Endodermal cell (in vitro differentiated cells): ENCODE measurements around the gene MACROD2. TPM values are rescaled to one million over a fixed set of nuclear protein-coding genes. Genes with fewer than 3 reads are reported as not detected.
"Not testable (repeated sequence)": the region's sequence is repeated elsewhere in the genome, so short reads cannot be mapped to it uniquely, and the experiment has no call there.

Experiments
- DNase-seq: peaks from one replicate; pipeline ENCODE4 v3.0.0-alpha.2; 2017
- H3K27ac ChIP-seq: 2 replicates; pipeline ENCODE4 v1.5.1; 2013; ENCODE audit warnings: mild to moderate bottlenecking, low read depth, low read length, moderate library complexity
- H3K27me3 ChIP-seq: 2 replicates; pipeline ENCODE4 v1.6.1; 2013; ENCODE audit warnings: mild to moderate bottlenecking, low read length, moderate library complexity; ENCODE audit not compliant: insufficient read depth, control insufficient read depth, poor library complexity, severe bottlenecking
- H3K36me3 ChIP-seq: 2 replicates; pipeline ENCODE4 v1.7.0; 2013; ENCODE audit warnings: mild to moderate bottlenecking, low read length, moderate library complexity; ENCODE audit not compliant: control insufficient read depth, insufficient read depth
- H3K4me1 ChIP-seq: one replicate; pipeline ENCODE4 v1.7.0; 2013; ENCODE audit warnings: low read length; ENCODE audit not compliant: control insufficient read depth, insufficient read depth
- H3K4me3 ChIP-seq: 2 replicates; pipeline ENCODE4 v1.5.1; 2013; ENCODE audit warnings: mild to moderate bottlenecking, low read length, moderate library complexity
- H3K9ac ChIP-seq: 2 replicates; pipeline ENCODE4 v1.6.1; 2013; ENCODE audit warnings: mild to moderate bottlenecking, low read length, moderate library complexity; ENCODE audit not compliant: poor library complexity, severe bottlenecking; ENCODE audit errors: extremely low read depth
- H3K9me3 ChIP-seq: 2 replicates; pipeline ENCODE4 v1.6.1; 2013; ENCODE audit warnings: mild to moderate bottlenecking, low read length, moderate library complexity; ENCODE audit not compliant: control insufficient read depth
- H3K27ac Mint-ChIP-seq: 2 replicates; pipeline ENCODE4 v1.8.0; 2020; ENCODE audit warnings: mixed read lengths
- H3K27me3 Mint-ChIP-seq: 2 replicates; pipeline ENCODE4 v1.8.0; 2021; ENCODE audit warnings: mild to moderate bottlenecking, mixed read lengths; ENCODE audit not compliant: insufficient read depth
- H3K36me3 Mint-ChIP-seq: 2 replicates; pipeline ENCODE4 v1.8.0; 2020; ENCODE audit warnings: low read depth, mixed read lengths
- H3K4me1 Mint-ChIP-seq: 2 replicates; pipeline ENCODE4 v1.8.0; 2020; ENCODE audit warnings: mixed read lengths
- H3K4me3 Mint-ChIP-seq: 2 replicates; pipeline ENCODE4 v1.8.0; 2020; ENCODE audit warnings: mild to moderate bottlenecking, moderate library complexity, mixed read lengths
- H3K9me3 Mint-ChIP-seq: 2 replicates; pipeline ENCODE4 v1.8.0; 2020; ENCODE audit warnings: mild to moderate bottlenecking, mixed read lengths
- WGBS, 2 experiments: methylation state at CpG; one replicate each; pipeline versions ENCODE4 v1.1.5 to v1.1.7; 2013; ENCODE audit warnings: missing lambda C conversion rate in 2 of 2, mixed read lengths in 1 of 2; ENCODE audit not compliant: insufficient coverage in 1 of 2, insufficient read length in 1 of 2; 5-methylcytosine and 5-hydroxymethylcytosine counted together
- total RNA-seq, 2 donors: library from RNA; stranded (reverse); fragmentation: NEBNext Ultra II Directional in 1 of 2; extraction: Animal tissue kit (Norgen Biotek cat#: 25700) in 1 of 2; gene quantifications; 2 replicates in 1 of 2; 3 replicates in 1 of 2; pipeline ENCODE4 v1.2.1, GENCODE V29; 2021
- TF ChIP-seq, protein P1 (sequence below): fragments of 200-600 bp; sonication (generic); conservative IDR thresholded peaks from 2 replicates; pipeline ENCODE4 v1.5.0; 2021; ENCODE audit warnings: antibody characterized with exemption, mild to moderate bottlenecking

MACROD2 gene
- total RNA-seq, 2 donors from 2014 or later = 2.3 to 4.8 TPM

DNA sequence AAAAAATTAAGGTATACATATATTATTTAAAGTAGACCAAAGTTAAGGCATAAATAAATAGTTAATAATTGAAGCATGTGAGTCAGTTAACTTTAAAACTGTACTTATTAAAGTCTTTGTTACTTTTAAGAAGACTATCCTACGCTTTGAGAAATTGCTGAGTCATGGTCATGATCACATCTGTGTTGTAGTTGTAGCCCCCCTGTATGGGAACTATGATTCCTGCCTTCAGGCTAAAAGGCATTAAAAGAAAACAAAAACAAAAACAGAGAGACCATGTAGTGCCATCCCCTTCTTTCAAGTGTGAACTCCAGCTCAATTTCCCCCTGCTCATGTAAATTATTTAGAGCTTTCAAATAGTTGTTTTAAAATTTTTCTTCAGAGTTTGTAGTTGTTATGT, 218.7 kb downstream of the MACROD2 start:
- Mint-ChIP-seq H3K9me3 (peaks cover 16% of the 10 kb centered on the region), H3K4me3 (no peak overlapping the region), H3K27me3 (peaks cover 3% of the 10 kb centered on the region), H3K36me3 (peaks cover 6% of the 10 kb centered on the region), H3K4me1 (peaks cover 25% of the 10 kb centered on the region), H3K27ac (no peak overlapping the region)
- TF ChIP-seq, protein P1, sequence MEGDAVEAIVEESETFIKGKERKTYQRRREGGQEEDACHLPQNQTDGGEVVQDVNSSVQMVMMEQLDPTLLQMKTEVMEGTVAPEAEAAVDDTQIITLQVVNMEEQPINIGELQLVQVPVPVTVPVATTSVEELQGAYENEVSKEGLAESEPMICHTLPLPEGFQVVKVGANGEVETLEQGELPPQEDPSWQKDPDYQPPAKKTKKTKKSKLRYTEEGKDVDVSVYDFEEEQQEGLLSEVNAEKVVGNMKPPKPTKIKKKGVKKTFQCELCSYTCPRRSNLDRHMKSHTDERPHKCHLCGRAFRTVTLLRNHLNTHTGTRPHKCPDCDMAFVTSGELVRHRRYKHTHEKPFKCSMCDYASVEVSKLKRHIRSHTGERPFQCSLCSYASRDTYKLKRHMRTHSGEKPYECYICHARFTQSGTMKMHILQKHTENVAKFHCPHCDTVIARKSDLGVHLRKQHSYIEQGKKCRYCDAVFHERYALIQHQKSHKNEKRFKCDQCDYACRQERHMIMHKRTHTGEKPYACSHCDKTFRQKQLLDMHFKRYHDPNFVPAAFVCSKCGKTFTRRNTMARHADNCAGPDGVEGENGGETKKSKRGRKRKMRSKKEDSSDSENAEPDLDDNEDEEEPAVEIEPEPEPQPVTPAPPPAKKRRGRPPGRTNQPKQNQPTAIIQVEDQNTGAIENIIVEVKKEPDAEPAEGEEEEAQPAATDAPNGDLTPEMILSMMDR = no peak
- DNase-seq = no peak
- H3K27me3 ChIP-seq = no peaks in the 10 kb centered on the region
- WGBS, 2 experiments = 95 to 100% methylated on average over 1 of the region's 1 CpG
- H3K4me3 ChIP-seq = no peak overlapping the region
- peaks cover 6% of the 10 kb centered on the region for H3K4me1 ChIP-seq
- H3K9ac ChIP-seq = no peak overlapping the region
- H3K36me3 ChIP-seq = no peaks in the 10 kb centered on the region
- peaks cover 7% of the 10 kb centered on the region for H3K9me3 ChIP-seq
- H3K27ac ChIP-seq = no peak overlapping the region

DNA sequence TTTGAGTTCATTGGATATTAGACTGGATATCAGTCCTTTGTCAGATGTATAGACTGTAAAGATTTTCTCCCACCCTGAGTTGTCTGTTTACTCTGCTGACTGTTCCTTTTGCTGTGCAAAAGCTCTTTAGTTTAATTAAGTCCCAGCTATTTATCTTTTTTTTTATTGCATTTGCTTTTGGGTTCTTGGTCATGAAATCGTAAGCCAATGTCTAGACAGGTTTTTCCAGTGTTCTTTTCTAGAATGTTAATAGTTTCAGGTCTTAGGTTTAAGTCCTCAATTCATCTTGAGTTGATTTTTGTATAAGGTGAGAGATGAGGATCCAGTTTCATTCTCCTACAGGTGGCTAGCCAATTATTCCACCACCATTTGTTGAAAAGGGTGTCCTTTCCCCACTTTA, 220.6 kb downstream of the MACROD2 start:
- not testable (repeated sequence) for DNase-seq, H3K36me3 ChIP-seq, H3K27me3 Mint-ChIP-seq, H3K4me3 ChIP-seq, H3K4me1 ChIP-seq, H3K9ac ChIP-seq, H3K27me3 ChIP-seq, H3K27ac Mint-ChIP-seq, H3K4me3 Mint-ChIP-seq, H3K27ac ChIP-seq
- H3K9me3 ChIP-seq = peaks cover 16% of the 10 kb centered on the region
- WGBS, 2 experiments = 100% methylated on average over 1 of the region's 1 CpG
- peaks cover 11% of the 10 kb centered on the region for H3K36me3 Mint-ChIP-seq
- H3K9me3 Mint-ChIP-seq = peaks cover 27% of the 10 kb centered on the region
- peaks cover 29% of the 10 kb centered on the region for H3K4me1 Mint-ChIP-seq

DNA sequence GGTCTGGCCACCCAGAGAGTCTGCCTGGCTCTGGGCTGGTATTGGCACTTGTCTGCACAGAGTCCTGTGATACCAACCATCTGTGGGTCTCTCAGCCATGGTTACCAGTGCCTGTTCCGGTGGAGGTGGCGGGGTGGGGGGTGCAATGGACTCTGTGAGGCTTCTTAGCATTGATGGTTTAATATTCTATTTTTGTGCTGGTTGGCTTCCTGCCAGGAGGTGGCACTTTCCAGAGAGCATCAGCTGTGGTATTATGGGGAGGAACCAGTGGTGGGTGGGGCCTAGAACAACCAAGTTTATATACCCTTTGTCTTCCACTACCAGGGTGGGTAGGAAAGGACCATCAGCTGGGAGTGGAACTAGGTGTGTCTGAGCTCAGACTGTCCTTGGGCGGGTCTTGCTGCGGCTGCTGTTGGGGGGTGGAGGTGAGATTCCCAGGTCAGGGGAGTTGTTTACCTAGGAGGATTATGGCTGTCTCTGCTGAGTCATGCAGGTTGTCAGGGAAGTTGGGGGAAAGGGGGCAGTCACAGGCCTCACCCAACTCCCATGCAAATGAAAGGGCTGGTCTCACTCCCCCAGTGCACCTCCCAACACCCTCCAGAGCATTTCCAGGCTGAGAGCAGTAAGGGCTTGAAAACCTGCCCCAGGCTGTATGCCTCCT, 224.6 kb downstream of the MACROD2 start:
- Mint-ChIP-seq H3K4me3 (peak overlapping the region; percentile 3), H3K27ac (peak overlapping the region; percentile 88), H3K4me1 (peaks cover 25% of the 10 kb centered on the region), H3K27me3 (peaks cover 3% of the 10 kb centered on the region), H3K9me3 (peaks cover 27% of the 10 kb centered on the region), H3K36me3 (peaks cover 11% of the 10 kb centered on the region)
- Histone ChIP-seq H3K4me1 (no peaks in the 10 kb centered on the region), H3K27ac (no peak overlapping the region), H3K9me3 (peaks cover 16% of the 10 kb centered on the region), H3K4me3 (no peak overlapping the region), H3K9ac (no peak overlapping the region), H3K27me3 (no peaks in the 10 kb centered on the region), H3K36me3 (no peaks in the 10 kb centered on the region)
- 60 to 85% methylated on average over 1 to 4 of the region's 4 CpGs for WGBS, 2 experiments
- peak; percentile 94 for DNase-seq
- TF ChIP-seq, protein P1 = no peak
